Muscle layer of duodenum (tissue), 2 donors: ENCODE results near the gene TTLL9.
"Not testable (repeated sequence)": the region's sequence is repeated elsewhere in the genome, so short reads cannot be mapped to it uniquely, and the experiment has no call there.

Source experiments
- H3K27ac ChIP-seq: one replicate; pipeline ENCODE4 v1.7.0; 2013; ENCODE audit warnings: mild to moderate bottlenecking, low read length
- H3K27me3 ChIP-seq: one replicate; pipeline ENCODE4 v1.7.0; 2013; ENCODE audit warnings: low read depth, mild to moderate bottlenecking, control low read depth, low read length
- H3K36me3 ChIP-seq, 2 donors: one replicate each; pipeline ENCODE4 v1.7.0; 2013; ENCODE audit warnings: low read length in 2 of 2, control low read depth in 1 of 2, mild to moderate bottlenecking in 1 of 2; ENCODE audit not compliant: insufficient read depth in 2 of 2, control insufficient read depth in 1 of 2
- H3K4me1 ChIP-seq, 2 donors: one replicate each; pipeline ENCODE4 v1.7.0; 2013; ENCODE audit warnings: low read length in 2 of 2, mild to moderate bottlenecking in 2 of 2, control low read depth in 1 of 2, moderate library complexity in 1 of 2; ENCODE audit not compliant: insufficient read depth in 2 of 2, control insufficient read depth in 1 of 2
- H3K4me3 ChIP-seq, 2 donors: one replicate each; pipeline ENCODE4 v1.7.0; 2013; ENCODE audit warnings: low read length in 2 of 2, low read depth in 1 of 2, mild to moderate bottlenecking in 1 of 2
- H3K9me3 ChIP-seq, 2 donors: one replicate each; pipeline ENCODE4 v1.7.0; 2013; ENCODE audit warnings: low read length in 2 of 2, control low read depth in 1 of 2, mild to moderate bottlenecking in 1 of 2; ENCODE audit not compliant: control insufficient read depth in 1 of 2
- donor health status: healthy.

TTLL9 gene

DNA sequence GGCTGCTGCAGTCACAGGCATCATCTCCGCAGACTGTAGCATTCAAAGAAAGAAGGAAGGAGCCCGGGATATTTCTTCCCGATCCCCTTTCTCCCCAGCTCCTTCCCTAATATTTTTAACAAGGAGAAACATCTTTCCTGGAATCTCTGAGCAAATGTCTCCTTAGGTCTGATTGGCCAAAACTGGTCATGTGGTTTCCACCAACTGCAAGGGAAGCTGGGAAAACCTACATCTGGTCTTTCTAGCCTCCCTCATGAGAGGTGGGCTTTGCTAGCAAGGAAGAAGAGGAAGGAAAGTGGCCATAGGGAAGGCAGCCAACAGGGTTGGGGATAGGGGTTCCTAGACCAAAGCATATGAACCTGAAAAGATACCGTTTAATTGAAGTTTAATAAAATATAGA, 46.3 kb downstream of the TTLL9 start:
- Histone ChIP-seq H3K4me3 (no peak overlapping the region), H3K36me3 (no peaks in the 10 kb centered on the region), H3K4me1 (no peaks in the 10 kb centered on the region), H3K9me3 (no peaks in the 10 kb centered on the region), H3K27ac (no peak overlapping the region), H3K27me3 (no peaks in the 10 kb centered on the region)

- H3K4me3 ChIP-seq, H3K36me3 ChIP-seq, H3K9me3 ChIP-seq, H3K4me1 ChIP-seq, H3K27ac ChIP-seq, H3K27me3 ChIP-seq: not testable (repeated sequence)
Observed at GRCh38 chr20:31917962-31918412, 47.6 kb downstream of the TTLL9 start.

GRCh38 chr20:31918466-31919105, 48.2 kb downstream of the TTLL9 start:
- Histone ChIP-seq H3K36me3 (no peaks in the 10 kb centered on the region), H3K27ac (no peak overlapping the region), H3K9me3 (no peaks in the 10 kb centered on the region), H3K4me1 (no peaks in the 10 kb centered on the region), H3K4me3 (no peak overlapping the region), H3K27me3 (no peaks in the 10 kb centered on the region)

GRCh38 chr20:31919410-31920155, 49.1 kb downstream of the TTLL9 start:
- no peak overlapping the region for H3K27ac ChIP-seq
- no peaks in the 10 kb centered on the region for H3K4me1 ChIP-seq
- H3K9me3 ChIP-seq = no peaks in the 10 kb centered on the region
- H3K36me3 ChIP-seq = no peaks in the 10 kb centered on the region
- no peaks in the 10 kb centered on the region for H3K27me3 ChIP-seq
- no peak overlapping the region for H3K4me3 ChIP-seq

DNA sequence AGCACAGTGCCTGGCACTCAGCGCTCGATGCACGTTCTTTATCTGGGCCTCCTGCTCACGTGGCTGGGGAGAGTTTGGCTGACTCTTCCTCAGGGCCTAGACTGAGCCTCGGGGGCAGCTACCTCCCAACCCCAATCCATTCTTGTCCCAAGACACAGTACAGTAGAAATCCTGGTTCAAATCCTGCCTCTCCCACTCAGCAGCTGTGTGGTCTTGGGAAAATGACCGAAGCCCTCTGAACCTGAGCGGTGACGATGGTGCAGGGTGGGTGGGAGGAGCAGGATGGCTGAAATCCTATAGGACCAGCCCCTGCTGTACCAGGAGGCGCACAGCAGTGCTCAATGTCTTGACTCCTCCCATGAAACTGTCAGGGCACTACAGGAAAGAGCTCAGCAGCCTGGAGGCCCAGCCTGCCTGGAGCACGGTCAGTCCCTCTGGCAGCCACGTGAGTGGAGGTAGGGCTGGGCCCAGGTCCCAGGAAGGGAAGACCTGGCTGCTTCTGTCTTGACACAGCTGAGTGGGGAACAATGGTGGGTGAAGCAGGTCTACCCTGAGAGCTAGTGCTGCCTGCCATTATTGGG, 49.9 kb downstream of the TTLL9 start:
- Histone ChIP-seq H3K27me3 (no peaks in the 10 kb centered on the region), H3K4me3 (no peak overlapping the region)

GRCh38 chr20:31921480-31921879, 51.0 kb downstream of the TTLL9 start:
- H3K27ac ChIP-seq, H3K36me3 ChIP-seq, H3K4me3 ChIP-seq, H3K27me3 ChIP-seq, H3K4me1 ChIP-seq, H3K9me3 ChIP-seq: not testable (repeated sequence)

More for the DNA sequence above, 49.9 kb downstream of the TTLL9 start:
- H3K27ac ChIP-seq = no peak overlapping the region
- no peaks in the 10 kb centered on the region for H3K4me1 ChIP-seq
- H3K9me3 ChIP-seq = no peaks in the 10 kb centered on the region
- no peaks in the 10 kb centered on the region for H3K36me3 ChIP-seq

- H3K4me1 ChIP-seq = no peaks in the 10 kb centered on the region
- H3K4me3 ChIP-seq = no peak overlapping the region
- no peaks in the 10 kb centered on the region for H3K27me3 ChIP-seq
- H3K9me3 ChIP-seq = no peaks in the 10 kb centered on the region
- no peak overlapping the region for H3K27ac ChIP-seq
- H3K36me3 ChIP-seq = no peaks in the 10 kb centered on the region
Observed at GRCh38 chr20:31922181-31922580, 51.7 kb downstream of the TTLL9 start.

DNA sequence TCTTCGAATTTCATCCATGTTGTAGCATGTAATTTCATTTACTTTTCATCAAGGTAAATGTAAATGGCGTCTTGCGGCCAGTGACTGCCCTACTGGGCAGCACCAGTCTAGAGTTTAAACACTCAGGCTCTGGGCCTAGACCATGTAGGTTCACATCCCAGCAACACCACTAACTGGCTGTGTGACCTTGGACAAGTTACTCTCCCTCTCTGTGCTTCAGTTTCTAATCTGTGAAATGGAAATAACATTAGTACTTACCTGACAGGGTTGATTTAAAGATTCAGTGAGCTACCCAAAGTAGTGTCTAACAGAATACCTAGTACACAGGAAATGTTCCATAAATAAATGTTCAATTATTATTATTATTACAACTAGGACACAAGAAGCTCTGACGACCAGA, 52.2 kb downstream of the TTLL9 start:
- Histone ChIP-seq H3K4me1 (no peaks in the 10 kb centered on the region), H3K27ac (no peak overlapping the region), H3K36me3 (no peaks in the 10 kb centered on the region)

GRCh38 chr20:31923388-31924331, 53.2 kb downstream of the TTLL9 start:
- Histone ChIP-seq H3K4me3 (no peak overlapping the region), H3K27me3 (no peaks in the 10 kb centered on the region), H3K36me3 (no peaks in the 10 kb centered on the region), H3K27ac (no peak overlapping the region), H3K4me1 (no peaks in the 10 kb centered on the region), H3K9me3 (no peaks in the 10 kb centered on the region)

More for the DNA sequence above, 52.2 kb downstream of the TTLL9 start:
- H3K9me3 ChIP-seq = no peaks in the 10 kb centered on the region
- H3K4me3 ChIP-seq = no peak overlapping the region
- no peaks in the 10 kb centered on the region for H3K27me3 ChIP-seq

GRCh38 chr20:31924561-31924960, 54.1 kb downstream of the TTLL9 start:
- Histone ChIP-seq H3K27ac (no peak overlapping the region), H3K27me3 (no peaks in the 10 kb centered on the region), H3K9me3 (no peaks in the 10 kb centered on the region), H3K4me3 (no peak overlapping the region), H3K36me3 (no peaks in the 10 kb centered on the region), H3K4me1 (no peaks in the 10 kb centered on the region)

DNA sequence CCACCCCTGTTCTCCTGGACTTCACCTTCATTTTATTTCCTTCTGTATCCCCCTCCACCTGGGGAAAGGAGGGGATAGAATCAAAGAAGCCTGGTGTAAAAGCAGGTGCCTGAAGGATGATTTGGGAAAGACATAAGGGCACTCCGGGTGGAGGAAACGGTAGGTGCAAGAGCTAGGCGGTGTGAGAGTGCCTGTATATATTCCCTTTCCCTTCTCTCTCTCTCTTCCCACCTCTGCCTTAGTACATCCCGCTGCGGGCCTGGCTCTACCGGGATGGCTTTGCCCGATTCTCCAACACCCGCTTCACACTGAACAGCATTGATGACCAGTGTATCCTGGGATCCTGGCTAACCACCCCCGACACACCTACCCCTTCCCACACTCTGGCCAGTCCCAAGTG, 55.2 kb downstream of the TTLL9 start:
- Histone ChIP-seq H3K27me3 (no peaks in the 10 kb centered on the region), H3K36me3 (no peaks in the 10 kb centered on the region), H3K4me3 (no peak overlapping the region), H3K9me3 (no peaks in the 10 kb centered on the region), H3K27ac (no peak overlapping the region), H3K4me1 (no peaks in the 10 kb centered on the region)
